K562 (cell line): ENCODE results near the gene DTX4. TPM values are rescaled to one million over a fixed set of nuclear protein-coding genes. Genes with fewer than 3 reads are reported as not detected.
A peak's percentile ranks its signal among the peaks of the same experiment; 100 is the strongest.

Experiments used
- ARID1B ChIP-seq: fragments of 450-650 bp; IDR thresholded peaks from 2 replicates; pipeline ENCODE4 v1.6.1; 2016; ENCODE audit warnings: antibody characterized with exemption, mild to moderate bottlenecking, inconsistent platforms
- IRF2 ChIP-seq: sonication (generic); formaldehyde crosslinking; IDR thresholded peaks from 2 replicates; pipeline ENCODE4 v1.8.1; 2022; ENCODE audit warnings: mild to moderate bottlenecking, missing genetic modification reagents
- MTA1 ChIP-seq: fragments of 450-650 bp; IDR thresholded peaks from 2 replicates; pipeline ENCODE4 v1.6.1; 2017; ENCODE audit warnings: borderline replicate concordance
- PML ChIP-seq: IDR thresholded peaks from 2 replicates; pipeline ENCODE4 v1.6.1; 2012; ENCODE audit warnings: low read length, inconsistent platforms
- TEAD1 ChIP-seq, 2 experiments: fragments of 450-650 bp in 1 of 2; sonication (generic) in 1 of 2; formaldehyde crosslinking; IDR thresholded peaks; 2 replicates each; pipeline versions ENCODE4 v1.4.0 to v1.8.0; 2020 to 2022; ENCODE audit warnings: mild to moderate bottlenecking in 2 of 2, missing genetic modification reagents in 1 of 2
- ZFX ChIP-seq: sonication (generic); formaldehyde crosslinking; IDR thresholded peaks from 2 replicates; pipeline ENCODE4 v1.8.0; 2022; ENCODE audit warnings: mild to moderate bottlenecking, missing genetic modification reagents, moderate library complexity
- polyA plus RNA-seq, 8 experiments: library from polyadenylated mRNA; depleted of rRNA in 4 of 8; stranded (reverse) in 5 of 8; unstranded in 3 of 8; fragments of >200 nt; fragmentation: Nextera tagmentation in 2 of 8; fragmentation: Illumina TruSeq in 1 of 8; extraction: Ambion mirVana in 2 of 8; extraction: Trizol in 1 of 8; gene quantifications; 2 replicates each; pipeline versions ENCODE4 v1.2.1 to v1.2.3, GENCODE V29; 2011 to 2014; ENCODE audit warnings: inconsistent platforms in 1 of 8, missing spikeins in 1 of 8
- total RNA-seq, 7 experiments: library from RNA; depleted of rRNA in 6 of 7; stranded (reverse); fragments of >200 nt in 6 of 7; fragmentation: Illumina TruSeq in 2 of 7; extraction: Trizol in 2 of 7; gene quantifications; 2 replicates each; pipeline versions ENCODE4 v1.2.1 to v1.2.3, GENCODE V29; 2011 to 2021; ENCODE audit warnings: low replicate concordance in 1 of 7
- TF ChIP-seq, protein P1 (sequence below): fragments of 450-650 bp; IDR thresholded peaks from 2 replicates; pipeline ENCODE4 v1.6.1; 2016; ENCODE audit warnings: antibody characterized with exemption
- TF ChIP-seq, protein P2 (sequence below), 2 experiments: IDR thresholded peaks in 1 of 2; conservative IDR thresholded peaks in 1 of 2; 2 replicates each; pipeline ENCODE4 v1.6.1; 2016; ENCODE audit warnings: low read depth in 2 of 2, mild to moderate bottlenecking in 1 of 2, missing compliant biosample characterization in 1 of 2, missing genetic modification characterization in 1 of 2, moderate library complexity in 1 of 2
- TF ChIP-seq, protein P3 (sequence below): fragments of 450-650 bp; IDR thresholded peaks from 2 replicates; pipeline ENCODE4 v1.6.1; 2016; ENCODE audit warnings: mild to moderate bottlenecking, moderate library complexity

Gene DTX4
- total and polyA plus RNA-seq, 9 of the 15 experiments (the other 6 are each of a cell fraction or from before 2014, with no cell fraction given), result 0.03 to 0.47 (median 0.04) TPM; not detected in 4

DNA sequence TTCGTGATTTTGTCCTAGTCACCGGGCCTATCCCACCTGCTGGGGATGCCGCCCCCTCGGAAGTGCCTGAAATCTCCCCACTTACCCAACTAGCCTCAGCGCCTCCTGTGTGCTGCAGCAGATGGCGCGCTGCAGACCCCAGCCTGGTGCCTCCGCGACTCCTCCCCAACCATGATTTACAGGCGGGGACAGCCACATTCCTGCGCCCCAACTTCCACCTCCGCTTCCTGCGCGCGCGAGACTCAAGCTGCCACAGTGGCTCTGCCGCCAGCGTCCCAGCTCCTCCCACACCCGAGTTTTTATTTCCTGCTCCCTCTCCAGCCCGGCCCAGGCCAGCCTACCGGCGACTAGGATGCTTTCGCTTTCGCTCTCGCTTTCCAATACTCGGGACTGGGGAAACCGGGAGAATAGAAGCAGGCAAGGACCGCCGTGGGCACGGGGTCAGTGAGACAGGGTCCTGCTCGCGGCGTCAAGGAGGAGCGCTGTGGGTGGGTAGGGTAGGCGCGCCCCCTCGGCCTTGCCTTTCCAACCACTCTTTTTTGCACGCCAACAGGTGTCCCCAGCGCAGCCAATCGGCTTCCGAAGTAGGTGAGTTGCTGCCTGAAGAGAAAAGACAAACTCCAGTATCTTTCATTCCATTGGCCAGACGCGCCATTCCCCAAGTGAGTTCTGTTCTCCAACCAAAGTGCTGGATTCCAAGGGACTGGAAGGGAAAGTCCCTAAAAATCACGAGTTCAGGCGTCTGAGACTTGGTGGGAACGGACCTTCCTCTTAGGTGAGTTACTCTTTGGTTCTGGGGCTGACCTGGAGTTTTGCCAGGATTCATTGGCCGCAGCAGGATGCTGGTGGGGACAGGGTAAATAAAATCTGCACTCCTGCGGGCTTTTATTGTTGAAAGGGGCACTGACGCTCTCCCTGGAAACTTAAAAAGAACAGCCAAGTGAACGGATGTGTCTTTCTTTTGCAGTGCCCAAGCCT, 29.1 kb upstream of the DTX4 start, which contains the start of gene FAM111A (continued):
- TF ChIP-seq, protein P1, sequence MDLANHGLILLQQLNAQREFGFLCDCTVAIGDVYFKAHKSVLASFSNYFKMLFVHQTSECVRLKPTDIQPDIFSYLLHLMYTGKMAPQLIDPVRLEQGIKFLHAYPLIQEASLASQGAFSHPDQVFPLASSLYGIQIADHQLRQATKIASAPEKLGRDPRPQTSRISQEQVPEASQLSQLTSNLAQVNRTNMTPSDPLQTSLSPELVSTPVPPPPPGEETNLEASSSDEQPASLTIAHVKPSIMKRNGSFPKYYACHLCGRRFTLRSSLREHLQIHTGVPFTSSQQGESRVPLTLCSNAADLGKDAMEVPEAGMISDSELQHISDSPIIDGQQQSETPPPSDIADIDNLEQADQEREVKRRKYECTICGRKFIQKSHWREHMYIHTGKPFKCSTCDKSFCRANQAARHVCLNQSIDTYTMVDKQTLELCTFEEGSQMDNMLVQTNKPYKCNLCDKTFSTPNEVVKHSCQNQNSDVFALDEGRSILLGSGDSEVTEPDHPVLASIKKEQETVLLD, result peak; percentile 63; the same call in 1 of the 2 replicates
- TF ChIP-seq TEAD1 (CRISPR knock-in tag; IDR thresholded peaks at IDR 0.05), result peak; percentile 80 to 95
- peak; percentile 44 for TF ChIP-seq ZFX (CRISPR knock-in tag)
- TF ChIP-seq, protein P2, sequence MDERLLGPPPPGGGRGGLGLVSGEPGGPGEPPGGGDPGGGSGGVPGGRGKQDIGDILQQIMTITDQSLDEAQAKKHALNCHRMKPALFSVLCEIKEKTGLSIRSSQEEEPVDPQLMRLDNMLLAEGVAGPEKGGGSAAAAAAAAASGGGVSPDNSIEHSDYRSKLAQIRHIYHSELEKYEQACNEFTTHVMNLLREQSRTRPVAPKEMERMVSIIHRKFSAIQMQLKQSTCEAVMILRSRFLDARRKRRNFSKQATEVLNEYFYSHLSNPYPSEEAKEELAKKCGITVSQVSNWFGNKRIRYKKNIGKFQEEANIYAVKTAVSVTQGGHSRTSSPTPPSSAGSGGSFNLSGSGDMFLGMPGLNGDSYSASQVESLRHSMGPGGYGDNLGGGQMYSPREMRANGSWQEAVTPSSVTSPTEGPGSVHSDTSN (CRISPR knock-in tag; IDR thresholded peaks at IDR 0.05; ENCODE audit: low read depth), result 0 out of 2 replicates have a peak, but pooled peaks have one; percentile 28
- TF ChIP-seq, protein P2 (tag; conservative IDR thresholded peaks at IDR 0.05; ENCODE audit: low read depth), result peak; percentile 92
- peak; percentile 34; the same call in 1 of the 2 replicates for TF ChIP-seq MTA1
- TF ChIP-seq, protein P3, sequence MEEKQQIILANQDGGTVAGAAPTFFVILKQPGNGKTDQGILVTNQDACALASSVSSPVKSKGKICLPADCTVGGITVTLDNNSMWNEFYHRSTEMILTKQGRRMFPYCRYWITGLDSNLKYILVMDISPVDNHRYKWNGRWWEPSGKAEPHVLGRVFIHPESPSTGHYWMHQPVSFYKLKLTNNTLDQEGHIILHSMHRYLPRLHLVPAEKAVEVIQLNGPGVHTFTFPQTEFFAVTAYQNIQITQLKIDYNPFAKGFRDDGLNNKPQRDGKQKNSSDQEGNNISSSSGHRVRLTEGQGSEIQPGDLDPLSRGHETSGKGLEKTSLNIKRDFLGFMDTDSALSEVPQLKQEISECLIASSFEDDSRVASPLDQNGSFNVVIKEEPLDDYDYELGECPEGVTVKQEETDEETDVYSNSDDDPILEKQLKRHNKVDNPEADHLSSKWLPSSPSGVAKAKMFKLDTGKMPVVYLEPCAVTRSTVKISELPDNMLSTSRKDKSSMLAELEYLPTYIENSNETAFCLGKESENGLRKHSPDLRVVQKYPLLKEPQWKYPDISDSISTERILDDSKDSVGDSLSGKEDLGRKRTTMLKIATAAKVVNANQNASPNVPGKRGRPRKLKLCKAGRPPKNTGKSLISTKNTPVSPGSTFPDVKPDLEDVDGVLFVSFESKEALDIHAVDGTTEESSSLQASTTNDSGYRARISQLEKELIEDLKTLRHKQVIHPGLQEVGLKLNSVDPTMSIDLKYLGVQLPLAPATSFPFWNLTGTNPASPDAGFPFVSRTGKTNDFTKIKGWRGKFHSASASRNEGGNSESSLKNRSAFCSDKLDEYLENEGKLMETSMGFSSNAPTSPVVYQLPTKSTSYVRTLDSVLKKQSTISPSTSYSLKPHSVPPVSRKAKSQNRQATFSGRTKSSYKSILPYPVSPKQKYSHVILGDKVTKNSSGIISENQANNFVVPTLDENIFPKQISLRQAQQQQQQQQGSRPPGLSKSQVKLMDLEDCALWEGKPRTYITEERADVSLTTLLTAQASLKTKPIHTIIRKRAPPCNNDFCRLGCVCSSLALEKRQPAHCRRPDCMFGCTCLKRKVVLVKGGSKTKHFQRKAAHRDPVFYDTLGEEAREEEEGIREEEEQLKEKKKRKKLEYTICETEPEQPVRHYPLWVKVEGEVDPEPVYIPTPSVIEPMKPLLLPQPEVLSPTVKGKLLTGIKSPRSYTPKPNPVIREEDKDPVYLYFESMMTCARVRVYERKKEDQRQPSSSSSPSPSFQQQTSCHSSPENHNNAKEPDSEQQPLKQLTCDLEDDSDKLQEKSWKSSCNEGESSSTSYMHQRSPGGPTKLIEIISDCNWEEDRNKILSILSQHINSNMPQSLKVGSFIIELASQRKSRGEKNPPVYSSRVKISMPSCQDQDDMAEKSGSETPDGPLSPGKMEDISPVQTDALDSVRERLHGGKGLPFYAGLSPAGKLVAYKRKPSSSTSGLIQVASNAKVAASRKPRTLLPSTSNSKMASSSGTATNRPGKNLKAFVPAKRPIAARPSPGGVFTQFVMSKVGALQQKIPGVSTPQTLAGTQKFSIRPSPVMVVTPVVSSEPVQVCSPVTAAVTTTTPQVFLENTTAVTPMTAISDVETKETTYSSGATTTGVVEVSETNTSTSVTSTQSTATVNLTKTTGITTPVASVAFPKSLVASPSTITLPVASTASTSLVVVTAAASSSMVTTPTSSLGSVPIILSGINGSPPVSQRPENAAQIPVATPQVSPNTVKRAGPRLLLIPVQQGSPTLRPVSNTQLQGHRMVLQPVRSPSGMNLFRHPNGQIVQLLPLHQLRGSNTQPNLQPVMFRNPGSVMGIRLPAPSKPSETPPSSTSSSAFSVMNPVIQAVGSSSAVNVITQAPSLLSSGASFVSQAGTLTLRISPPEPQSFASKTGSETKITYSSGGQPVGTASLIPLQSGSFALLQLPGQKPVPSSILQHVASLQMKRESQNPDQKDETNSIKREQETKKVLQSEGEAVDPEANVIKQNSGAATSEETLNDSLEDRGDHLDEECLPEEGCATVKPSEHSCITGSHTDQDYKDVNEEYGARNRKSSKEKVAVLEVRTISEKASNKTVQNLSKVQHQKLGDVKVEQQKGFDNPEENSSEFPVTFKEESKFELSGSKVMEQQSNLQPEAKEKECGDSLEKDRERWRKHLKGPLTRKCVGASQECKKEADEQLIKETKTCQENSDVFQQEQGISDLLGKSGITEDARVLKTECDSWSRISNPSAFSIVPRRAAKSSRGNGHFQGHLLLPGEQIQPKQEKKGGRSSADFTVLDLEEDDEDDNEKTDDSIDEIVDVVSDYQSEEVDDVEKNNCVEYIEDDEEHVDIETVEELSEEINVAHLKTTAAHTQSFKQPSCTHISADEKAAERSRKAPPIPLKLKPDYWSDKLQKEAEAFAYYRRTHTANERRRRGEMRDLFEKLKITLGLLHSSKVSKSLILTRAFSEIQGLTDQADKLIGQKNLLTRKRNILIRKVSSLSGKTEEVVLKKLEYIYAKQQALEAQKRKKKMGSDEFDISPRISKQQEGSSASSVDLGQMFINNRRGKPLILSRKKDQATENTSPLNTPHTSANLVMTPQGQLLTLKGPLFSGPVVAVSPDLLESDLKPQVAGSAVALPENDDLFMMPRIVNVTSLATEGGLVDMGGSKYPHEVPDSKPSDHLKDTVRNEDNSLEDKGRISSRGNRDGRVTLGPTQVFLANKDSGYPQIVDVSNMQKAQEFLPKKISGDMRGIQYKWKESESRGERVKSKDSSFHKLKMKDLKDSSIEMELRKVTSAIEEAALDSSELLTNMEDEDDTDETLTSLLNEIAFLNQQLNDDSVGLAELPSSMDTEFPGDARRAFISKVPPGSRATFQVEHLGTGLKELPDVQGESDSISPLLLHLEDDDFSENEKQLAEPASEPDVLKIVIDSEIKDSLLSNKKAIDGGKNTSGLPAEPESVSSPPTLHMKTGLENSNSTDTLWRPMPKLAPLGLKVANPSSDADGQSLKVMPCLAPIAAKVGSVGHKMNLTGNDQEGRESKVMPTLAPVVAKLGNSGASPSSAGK, result peak; percentile 50; the same call in 1 of the 2 replicates
- peak; percentile 28; the same call in 1 of the 2 replicates for TF ChIP-seq ARID1B
- TF ChIP-seq PML, result peak; percentile 32; the same call in 1 of the 2 replicates
- TF ChIP-seq IRF2 (CRISPR knock-in tag), result peak; percentile 95; the same call in 1 of the 2 replicates
